Activated T-cell treated with anti-CD3 and anti-CD28 coated beads, Interleukin-2, amount 50 U/mL, for 48 hours (primary cell): ENCODE data around the gene HCCS.

ENCODE experiments used
- DNase-seq, 2 experiments: peaks; one replicate each; pipeline ENCODE4 v3.0.0-alpha.2; 2020

HCCS gene

DNA sequence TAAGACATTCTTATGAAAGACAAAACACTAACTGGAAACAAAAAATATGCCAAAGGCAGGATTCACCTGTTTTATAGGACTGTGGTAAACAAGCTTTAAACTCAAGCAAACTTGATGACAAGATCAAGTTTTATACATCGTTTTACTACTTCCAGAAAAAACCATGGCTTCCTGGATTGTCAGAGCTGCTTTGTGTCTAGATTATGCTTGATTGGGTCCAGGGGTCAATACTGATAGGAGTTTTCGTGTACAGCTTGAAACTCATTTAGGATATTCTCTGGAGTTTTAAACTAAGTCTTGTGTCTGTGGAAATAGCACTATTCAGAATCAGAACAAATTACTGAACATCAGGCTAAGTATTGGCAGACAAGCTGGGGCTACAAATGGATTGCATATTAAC lies 13.0 kb downstream of the HCCS start:
- DNase-seq = no peak

DNA sequence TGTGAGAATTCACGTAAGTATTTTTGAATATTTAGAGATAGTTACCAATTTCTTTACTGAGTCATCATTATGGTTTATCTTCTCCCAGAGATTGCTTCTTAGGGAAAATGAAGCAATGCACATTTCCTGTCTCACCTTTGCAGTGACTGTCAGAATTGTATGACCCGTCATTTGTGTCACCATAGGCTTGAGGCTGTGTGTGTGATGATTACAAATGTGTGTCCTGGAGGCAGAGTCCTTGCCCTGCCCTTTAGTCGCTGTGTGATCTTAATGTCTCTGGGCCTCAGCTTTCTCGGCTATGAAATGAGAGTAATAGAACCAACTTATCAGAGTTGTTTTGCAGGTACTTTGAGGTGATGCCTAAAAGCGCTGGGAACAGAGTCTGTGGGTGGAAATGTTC lies 13.9 kb downstream of the HCCS start:
- DNase-seq = no peak

GRCh38 chrX:11129534-11130105 lies 18.5 kb downstream of the HCCS start:
- DNase-seq = no peak

GRCh38 chrX:11130136-11130535 lies 19.0 kb downstream of the HCCS start:
- DNase-seq = no peak

- no peak for DNase-seq
Observed at GRCh38 chrX:11131146-11131545, 20.0 kb downstream of the HCCS start.

GRCh38 chrX:11135564-11136185 lies 24.5 kb downstream of the HCCS start:
- no peak for DNase-seq

DNA sequence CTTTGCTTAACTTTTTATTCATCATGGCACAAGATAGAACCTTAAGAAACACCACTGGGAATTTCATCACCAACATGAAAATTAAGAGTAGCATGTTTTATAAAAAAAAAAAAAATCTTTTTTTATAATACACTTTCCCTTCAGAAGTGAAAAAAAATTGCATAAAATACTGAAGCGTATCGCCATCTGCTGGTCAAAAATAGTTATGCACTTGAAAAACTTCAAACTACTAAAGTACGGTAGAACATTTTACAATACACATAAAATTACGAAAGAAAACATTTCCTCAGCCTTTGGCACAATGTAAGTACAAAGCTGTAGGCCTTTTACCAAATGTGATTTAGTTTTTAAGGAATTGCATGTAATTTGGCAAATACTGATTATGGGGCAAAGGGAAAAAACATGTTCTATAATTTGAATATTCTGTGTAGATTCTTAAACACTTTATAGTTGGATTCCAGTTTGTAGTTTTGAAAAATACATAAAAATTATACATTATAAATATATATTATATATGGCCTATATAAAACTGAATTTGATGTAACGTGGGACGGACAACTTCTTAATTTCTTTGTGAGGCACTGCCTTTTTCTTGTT lies 26.5 kb downstream of the HCCS start:
- no peak for DNase-seq

DNA sequence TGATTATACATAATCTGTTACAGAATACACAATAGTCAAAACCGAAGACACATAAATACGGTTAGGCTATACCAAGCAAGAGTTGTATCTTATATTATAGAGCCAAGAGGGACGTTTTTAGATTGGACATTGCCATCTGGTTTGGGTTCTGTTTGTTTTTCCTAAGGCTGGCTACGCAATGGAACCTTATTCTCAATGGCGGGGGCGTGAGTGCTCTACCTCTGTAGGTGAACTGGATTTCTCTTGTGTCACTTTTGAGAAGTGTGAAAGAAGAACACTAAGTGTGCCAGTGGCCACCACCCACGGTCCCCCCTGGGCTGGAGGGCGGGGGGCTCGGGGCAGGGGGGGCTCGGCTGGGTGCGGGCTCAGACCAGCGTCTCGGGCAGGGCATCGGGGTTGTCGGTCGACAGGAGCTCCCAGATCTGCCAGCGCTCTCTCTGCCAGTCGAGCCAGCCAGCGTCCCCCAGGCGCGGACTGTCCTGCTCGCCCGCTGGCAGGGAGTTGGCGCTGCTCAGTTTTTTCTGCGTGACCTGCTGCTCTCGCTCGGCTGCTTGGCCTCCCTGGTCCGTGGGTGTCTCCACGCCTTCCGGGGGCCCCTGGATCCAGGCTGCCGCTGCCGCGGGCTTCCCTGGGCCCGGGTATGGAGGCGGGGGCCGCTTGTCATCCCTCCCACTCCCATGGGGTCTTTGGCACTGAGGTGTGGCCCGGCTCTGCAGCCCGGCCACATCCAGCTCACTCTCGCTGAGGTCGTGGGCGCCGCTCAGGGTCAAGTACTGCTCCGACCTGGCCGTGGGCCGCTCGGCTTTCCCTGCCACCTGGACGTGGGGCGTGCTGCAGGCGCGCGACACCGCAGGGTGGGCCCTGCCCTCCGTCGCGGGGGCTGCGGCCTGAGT lies 27.6 kb downstream of the HCCS start:
- DNase-seq = no peak

DNA sequence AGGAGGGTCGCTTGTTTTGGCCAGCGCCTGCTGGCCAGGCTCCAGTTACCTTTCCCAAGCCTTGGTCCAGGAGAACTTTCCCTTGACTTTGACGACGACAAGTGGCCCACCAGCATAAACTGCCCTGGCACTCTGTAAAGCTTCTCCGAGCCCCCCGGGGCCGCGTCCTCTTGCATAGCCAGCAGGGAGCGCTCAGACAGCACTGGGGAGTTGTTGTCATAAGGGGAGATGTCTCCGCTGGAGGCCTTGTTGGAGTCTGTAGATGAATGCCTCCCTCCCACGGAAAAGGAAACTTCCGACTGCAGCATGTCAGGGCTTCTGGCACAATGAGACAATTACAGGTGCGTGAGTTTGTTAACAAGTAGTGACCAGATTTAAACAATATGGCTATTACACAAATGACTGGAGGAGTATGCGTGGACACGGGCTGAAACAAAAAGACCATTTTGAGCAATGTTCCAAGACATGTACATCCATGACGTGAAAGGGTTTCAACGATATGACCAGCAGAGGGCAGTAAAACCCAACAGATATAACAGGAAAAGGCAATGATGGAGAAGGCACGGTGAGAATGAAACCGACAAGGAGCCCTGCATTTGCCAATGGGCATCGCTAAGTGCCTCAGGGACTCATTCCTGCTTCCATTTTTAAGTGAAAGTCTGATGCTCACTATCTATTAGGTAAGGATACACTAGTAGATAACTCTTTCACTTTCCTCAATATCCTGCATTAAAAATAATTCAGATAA lies 33.0 kb downstream of the HCCS start:
- DNase-seq = peak; percentile 49

DNA sequence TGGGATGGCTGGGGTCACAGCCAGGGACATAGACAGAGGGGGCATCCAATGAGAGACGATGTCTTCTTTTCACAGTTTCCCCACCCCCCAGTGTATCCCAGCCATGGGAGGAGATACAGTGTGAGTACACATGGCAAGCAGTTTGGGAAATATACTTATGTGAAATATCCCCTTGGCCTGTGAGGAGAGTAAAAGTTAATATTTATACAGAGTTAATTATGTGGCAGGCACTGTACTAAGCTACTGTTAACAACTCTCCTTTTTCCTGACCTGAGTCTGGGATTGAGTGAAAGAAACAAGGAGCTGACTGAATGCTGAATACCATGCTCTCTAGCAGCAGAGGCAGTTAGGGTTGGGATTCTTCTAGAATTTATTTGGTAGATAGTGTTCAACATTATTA lies 35.3 kb downstream of the HCCS start:
- no peak for DNase-seq

DNA sequence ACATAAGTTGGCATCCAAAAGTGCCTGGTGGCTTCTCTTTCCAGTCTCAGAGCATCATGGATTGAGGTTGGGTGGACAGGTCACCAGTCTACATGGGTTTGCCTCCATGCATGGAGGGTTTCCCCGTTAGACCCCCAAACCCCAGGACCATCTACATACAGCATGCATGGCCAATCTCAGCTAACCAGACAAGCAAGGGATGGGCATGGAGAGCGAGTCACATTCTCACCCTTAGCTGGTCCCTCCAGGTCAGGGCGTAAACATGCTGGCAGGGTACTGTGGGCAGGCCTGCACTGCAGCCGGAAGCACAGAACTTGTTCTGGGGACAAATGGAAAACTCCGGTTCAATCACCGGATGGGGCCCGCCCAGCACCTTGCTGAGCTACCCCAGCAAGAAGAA lies 37.3 kb downstream of the HCCS start:
- no peak for DNase-seq

- no peak for DNase-seq
Observed at GRCh38 chrX:11151799-11152559, 40.8 kb downstream of the HCCS start.

DNA sequence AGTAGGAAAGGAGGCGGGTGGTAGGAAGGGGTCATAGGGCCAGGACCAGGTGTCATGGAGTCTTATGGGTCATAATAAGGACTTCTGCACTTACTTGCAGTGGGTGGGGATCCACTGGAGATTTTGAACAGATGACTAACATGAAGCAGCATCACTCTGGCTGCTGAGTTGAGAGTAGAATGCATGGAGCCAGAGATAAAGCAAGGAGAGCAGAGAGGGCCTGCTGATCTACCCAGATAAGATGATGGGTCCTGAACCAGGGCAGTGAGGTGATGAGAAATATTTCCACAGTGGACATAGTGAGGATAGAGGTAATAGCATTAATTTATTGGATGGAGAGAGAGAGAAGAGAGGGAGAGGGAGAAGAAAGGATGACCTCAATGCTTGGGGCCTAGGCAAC lies 48.0 kb downstream of the HCCS start:
- DNase-seq = no peak

DNA sequence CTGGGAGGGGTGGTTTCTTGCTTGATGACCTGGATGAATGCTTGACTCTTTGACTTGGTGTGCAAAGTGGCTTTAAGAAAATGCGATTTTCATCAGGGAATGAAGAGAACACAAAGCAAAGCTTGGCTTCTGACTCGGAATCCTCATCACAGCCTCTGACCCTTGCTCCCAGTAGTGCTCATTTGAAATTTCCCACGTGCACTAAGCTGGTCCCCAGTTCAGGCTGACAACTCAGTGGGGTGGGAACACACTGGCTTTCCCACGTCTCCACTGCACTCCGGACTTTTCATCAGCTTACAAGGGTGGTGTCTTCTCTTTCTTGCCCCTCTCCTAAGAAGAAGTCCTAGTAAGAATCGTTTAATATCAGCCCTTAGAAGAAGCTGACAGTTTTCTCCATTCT lies 53.3 kb downstream of the HCCS start:
- no peak for DNase-seq

- DNase-seq = no peak
Observed at GRCh38 chrX:11171956-11172355, 60.8 kb downstream of the HCCS start.

DNA sequence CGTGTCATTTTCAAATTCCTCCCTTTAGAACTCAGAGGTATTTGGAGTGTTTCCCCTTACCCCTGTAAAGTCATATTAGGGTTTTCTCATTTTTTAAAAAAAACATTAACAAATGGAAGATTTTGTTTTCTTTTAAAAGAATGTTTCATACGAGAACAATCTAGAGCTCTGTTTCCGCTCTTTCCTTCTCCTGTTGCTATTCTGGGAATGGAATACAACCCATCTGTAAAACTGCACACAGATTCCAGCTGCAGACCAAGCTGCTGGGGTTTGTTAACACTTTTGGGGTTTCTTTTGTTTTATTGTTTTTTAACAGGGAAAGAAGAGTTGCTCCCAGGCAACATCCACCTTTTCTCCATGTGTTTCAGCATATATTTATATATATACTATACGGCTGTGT lies 61.3 kb downstream of the HCCS start:
- no peak for DNase-seq
